Thoracic aorta (tissue), 2 donors: ENCODE measurements around the gene SH3BGRL. TPM values are rescaled to one million over a fixed set of nuclear protein-coding genes. Genes with fewer than 3 reads are reported as not detected.
"Not testable (repeated sequence)": the region's sequence is repeated elsewhere in the genome, so short reads cannot be mapped to it uniquely, and the experiment has no call there.

Source experiments
- ATAC-seq: fragments of 150-250 bp; one replicate; pipeline ENCODE4 v1.8.0; 2017; ENCODE audit warnings: low read depth; ENCODE audit not compliant: insufficient number of reproducible peaks, low FRiP score
- DNase-seq: peaks from one replicate; pipeline ENCODE4 v3.0.0-alpha.2; 2020; ENCODE audit warnings: low spot score
- H3K27ac ChIP-seq, 2 donors: fragments of 200-600 bp; sonication (generic); 1 replicate in 1 of 2; 2 replicates in 1 of 2; pipeline ENCODE4 v1.5.1; 2016; ENCODE audit warnings: mild to moderate bottlenecking in 2 of 2, moderate library complexity in 2 of 2
- H3K27me3 ChIP-seq: fragments of 200-600 bp; sonication (generic); replicated peaks from 2 replicates; pipeline ENCODE4 v1.6.0; 2016; ENCODE audit warnings: mild to moderate bottlenecking; ENCODE audit not compliant: insufficient read depth
- H3K36me3 ChIP-seq: fragments of 200-600 bp; sonication (generic); one replicate; pipeline ENCODE4 v1.5.1; 2016
- H3K4me1 ChIP-seq, 2 donors: fragments of 200-600 bp; sonication (generic); 1 replicate in 1 of 2; 2 replicates in 1 of 2; pipeline versions ENCODE4 v1.5.1 to v1.6.0; 2016; ENCODE audit warnings: low read depth in 2 of 2, mild to moderate bottlenecking in 1 of 2; ENCODE audit not compliant: control insufficient read depth in 1 of 2
- H3K4me3 ChIP-seq: fragments of 200-600 bp; sonication (generic); 2 replicates; pipeline ENCODE4 v1.5.1; 2016; ENCODE audit warnings: mild to moderate bottlenecking
- H3K9me3 ChIP-seq: fragments of 200-600 bp; sonication (generic); 2 replicates; pipeline ENCODE4 v1.5.1; 2016
- CTCF ChIP-seq: fragments of 200-600 bp; sonication (generic); IDR thresholded peaks from one replicate; pipeline ENCODE4 v1.5.1; 2019; ENCODE audit warnings: antibody characterized with exemption
- total RNA-seq, 2 donors: library from RNA; depleted of rRNA; stranded (reverse); fragments of >200 nt; gene quantifications; one replicate each; pipeline versions ENCODE4 v1.1.0 to v1.2.3, GENCODE V29; 2016

The SH3BGRL gene
- total RNA-seq, 2 donors from 2014 or later = 196 to 218 TPM

- Histone ChIP-seq H3K27ac (no peak overlapping the region), H3K4me3 (no peak overlapping the region), H3K9me3 (no peaks in the 10 kb centered on the region), H3K36me3 (no peaks in the 10 kb centered on the region), H3K4me1 (no peaks in the 10 kb centered on the region), H3K27me3 (no peaks in the 10 kb centered on the region)
- DNase-seq = no peak
- no peak for ATAC-seq
- no peak for TF ChIP-seq CTCF
Observed at GRCh38 chrX:81308086-81308829, 106.4 kb downstream of the SH3BGRL start.

GRCh38 chrX:81316163-81316562 is 114.3 kb downstream of the SH3BGRL start:
- DNase-seq = no peak
- Histone ChIP-seq H3K4me3 (no peak overlapping the region), H3K36me3 (no peaks in the 10 kb centered on the region), H3K9me3 (no peaks in the 10 kb centered on the region), H3K4me1 (peaks cover 0 to 6% of the 10 kb centered on the region in 2 donors), H3K27me3 (no peaks in the 10 kb centered on the region), H3K27ac (no peak overlapping the region)
- ATAC-seq = no peak
- no peak for TF ChIP-seq CTCF

- ATAC-seq, DNase-seq, H3K4me1 ChIP-seq, H3K9me3 ChIP-seq, H3K27me3 ChIP-seq, H3K36me3 ChIP-seq, H3K4me3 ChIP-seq, H3K27ac ChIP-seq: not testable (repeated sequence)
Observed at GRCh38 chrX:81331653-81332052, 129.8 kb downstream of the SH3BGRL start.

- Histone ChIP-seq H3K4me1 (no peaks in the 10 kb centered on the region), H3K27ac (no peak overlapping the region), H3K4me3 (no peak overlapping the region), H3K9me3 (no peaks in the 10 kb centered on the region), H3K27me3 (no peaks in the 10 kb centered on the region), H3K36me3 (no peaks in the 10 kb centered on the region)
- no peak for ATAC-seq
- DNase-seq = no peak
- no peak for TF ChIP-seq CTCF
Observed at GRCh38 chrX:81336455-81337152, 134.7 kb downstream of the SH3BGRL start.

GRCh38 chrX:81337805-81338204 is 135.9 kb downstream of the SH3BGRL start:
- Histone ChIP-seq H3K36me3 (no peaks in the 10 kb centered on the region), H3K27me3 (no peaks in the 10 kb centered on the region), H3K9me3 (no peaks in the 10 kb centered on the region), H3K4me1 (no peaks in the 10 kb centered on the region), H3K4me3 (no peak overlapping the region), H3K27ac (no peak overlapping the region)
- ATAC-seq = no peak
- TF ChIP-seq CTCF = no peak
- DNase-seq = no peak
